Inflammatory macrophage (primary cell): ENCODE measurements around the gene THOC2.
"Not testable (repeated sequence)": the region's sequence is repeated elsewhere in the genome, so short reads cannot be mapped to it uniquely, and the experiment has no call there.

Experiments used
- DNase-seq, 2 donors: peaks; one replicate each; pipeline ENCODE4 v3.0.0-alpha.2; 2020 to 2022

Gene THOC2

GRCh38 chrX:123665197-123665596 lies 67.7 kb downstream of the THOC2 start:
- DNase-seq: no peak

DNA sequence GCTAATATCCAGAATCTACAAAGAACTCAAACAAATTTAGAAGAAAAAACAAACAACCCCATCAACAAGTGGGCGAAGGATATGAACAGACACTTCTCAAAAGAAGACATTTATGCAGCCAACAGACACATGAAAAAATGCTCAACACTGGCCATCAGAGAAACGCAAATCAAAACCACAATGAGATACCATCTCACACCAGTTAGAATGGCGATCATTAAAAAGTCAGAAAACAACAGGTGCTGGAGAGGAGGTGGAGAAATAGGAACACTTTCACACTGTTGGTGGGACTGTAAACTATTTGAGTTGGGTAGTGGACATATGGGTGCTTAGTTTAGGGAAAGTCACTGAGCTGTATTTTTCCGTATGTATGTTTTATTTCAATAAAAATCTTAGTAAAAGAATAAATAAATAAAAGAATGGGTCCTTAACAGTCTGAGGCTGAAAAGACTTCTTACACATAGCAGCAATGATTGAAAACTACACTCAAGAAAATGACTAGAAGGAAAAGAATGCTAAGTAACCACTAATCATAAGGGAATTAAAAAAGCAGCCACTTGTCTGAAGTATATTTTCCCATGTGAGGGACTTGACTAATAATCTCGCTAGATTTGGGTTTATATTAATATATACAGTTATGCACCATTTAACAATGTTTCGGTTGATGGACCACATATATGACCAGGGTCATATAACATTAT lies 68.2 kb downstream of the THOC2 start:
- not testable (repeated sequence) for DNase-seq

DNA sequence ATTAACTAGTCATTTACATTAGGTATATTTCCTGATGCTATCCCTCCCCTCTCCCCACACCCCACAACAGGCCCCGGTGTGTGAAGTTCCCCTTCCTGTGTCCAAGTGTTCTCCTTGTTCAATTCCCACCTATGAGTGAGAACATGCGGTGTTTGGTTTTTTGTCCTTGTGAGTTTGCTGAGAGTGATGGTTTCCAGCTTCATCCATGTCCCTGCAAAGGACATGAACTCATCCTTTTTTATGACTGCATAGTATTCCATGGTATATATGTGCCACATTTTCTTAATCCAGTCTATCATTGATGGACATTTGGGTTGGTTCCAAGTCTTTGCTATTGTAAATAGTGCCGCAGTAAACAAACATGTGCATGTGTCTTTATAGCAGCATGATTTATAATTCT lies 69.1 kb downstream of the THOC2 start:
- not testable (repeated sequence) for DNase-seq

- not testable (repeated sequence) for DNase-seq
Observed at GRCh38 chrX:123656507-123656906, 76.3 kb downstream of the THOC2 start.

DNA sequence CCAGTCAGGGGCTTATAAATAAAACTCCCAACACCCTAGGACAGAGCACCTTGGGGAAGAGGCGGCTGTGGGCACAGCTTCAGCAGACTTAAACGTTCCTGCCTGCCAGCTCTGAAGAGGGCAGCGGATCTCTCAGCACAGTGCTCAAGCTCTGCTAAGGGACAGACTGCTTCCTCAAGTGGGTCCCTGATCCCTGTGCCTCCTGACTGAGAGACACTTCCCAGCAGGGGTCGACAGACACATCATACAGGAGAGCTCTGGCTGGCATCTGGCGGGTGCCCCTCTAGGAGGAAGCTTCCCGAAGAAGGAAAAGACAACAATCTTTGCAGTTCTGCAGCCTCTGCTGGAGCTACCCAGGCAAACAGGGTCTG lies 84.1 kb downstream of the THOC2 start:
- not testable (repeated sequence) for DNase-seq

- DNase-seq: no peak
Observed at GRCh38 chrX:123648028-123648810, 84.6 kb downstream of the THOC2 start.

- no peak for DNase-seq
Observed at GRCh38 chrX:123647244-123647643, 85.6 kb downstream of the THOC2 start.

GRCh38 chrX:123629502-123629901 lies 103.3 kb downstream of the THOC2 start:
- DNase-seq: no peak

DNA sequence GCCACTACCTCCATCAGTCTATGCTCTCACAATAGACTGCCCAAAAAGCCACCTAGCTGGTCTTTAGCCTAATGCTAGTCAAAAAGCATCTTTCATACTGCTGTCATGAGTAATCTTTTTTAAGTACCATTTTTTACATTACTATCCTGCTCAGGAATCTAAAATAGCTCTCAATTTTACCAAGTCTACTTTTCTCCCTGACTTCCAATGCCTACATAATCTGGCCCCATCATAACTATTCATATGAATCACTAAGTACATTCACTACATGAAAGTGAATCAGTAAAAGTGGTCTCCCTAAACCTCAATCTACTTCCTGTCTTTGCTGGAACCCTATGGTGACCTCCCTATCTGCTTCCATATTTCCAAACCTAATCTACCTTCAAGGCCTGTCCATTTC lies 105.9 kb downstream of the THOC2 start:
- DNase-seq: no peak

DNA sequence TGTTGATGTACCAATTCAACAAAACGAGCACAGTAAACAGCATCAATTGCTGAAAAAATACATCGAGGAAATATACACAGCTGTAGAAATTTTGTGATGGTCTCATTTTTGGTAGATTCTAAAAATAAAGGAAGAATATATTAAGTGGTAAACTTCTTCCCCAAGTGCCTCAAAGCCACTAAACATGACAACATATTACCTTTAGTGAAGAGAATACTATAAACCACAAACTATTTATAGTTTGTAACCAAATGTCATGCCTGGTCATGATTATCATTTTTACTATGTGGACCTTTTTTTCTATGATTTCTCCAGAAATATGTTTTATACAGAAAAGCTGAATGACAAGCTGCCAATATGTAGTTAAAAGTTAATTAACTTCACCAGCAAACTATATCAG lies 106.9 kb downstream of the THOC2 start:
- no peak for DNase-seq

GRCh38 chrX:123625477-123625876 lies 107.4 kb downstream of the THOC2 start:
- DNase-seq: no peak

GRCh38 chrX:123617007-123617406 lies 115.8 kb downstream of the THOC2 start:
- no peak for DNase-seq

- no peak for DNase-seq
Observed at GRCh38 chrX:123610915-123611314, 121.9 kb downstream of the THOC2 start.

GRCh38 chrX:123607806-123608205 lies 125.0 kb downstream of the THOC2 start:
- DNase-seq: no peak

GRCh38 chrX:123607270-123607669 lies 125.6 kb downstream of the THOC2 start:
- no peak for DNase-seq

DNA sequence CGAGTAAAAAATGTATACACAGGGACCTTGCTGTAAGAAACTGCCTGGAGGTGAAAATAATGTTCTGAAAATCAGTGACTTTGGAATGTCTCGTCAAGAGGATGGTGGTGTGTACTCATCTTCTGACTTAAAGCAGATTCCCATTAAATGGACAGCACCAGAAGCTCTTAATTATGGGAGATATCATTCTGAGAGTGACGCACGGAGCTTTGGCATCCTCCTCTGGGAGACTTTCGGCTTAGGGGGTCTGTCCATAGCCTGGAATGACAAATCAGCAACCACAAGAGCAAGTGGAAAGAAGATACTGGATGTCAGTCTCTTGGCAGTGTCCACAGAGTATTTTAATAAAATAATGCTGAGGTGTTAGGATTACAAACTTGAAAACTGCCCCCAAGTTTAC lies 129.4 kb downstream of the THOC2 start:
- DNase-seq: no peak

GRCh38 chrX:123601437-123601836 lies 131.4 kb downstream of the THOC2 start:
- no peak for DNase-seq

DNA sequence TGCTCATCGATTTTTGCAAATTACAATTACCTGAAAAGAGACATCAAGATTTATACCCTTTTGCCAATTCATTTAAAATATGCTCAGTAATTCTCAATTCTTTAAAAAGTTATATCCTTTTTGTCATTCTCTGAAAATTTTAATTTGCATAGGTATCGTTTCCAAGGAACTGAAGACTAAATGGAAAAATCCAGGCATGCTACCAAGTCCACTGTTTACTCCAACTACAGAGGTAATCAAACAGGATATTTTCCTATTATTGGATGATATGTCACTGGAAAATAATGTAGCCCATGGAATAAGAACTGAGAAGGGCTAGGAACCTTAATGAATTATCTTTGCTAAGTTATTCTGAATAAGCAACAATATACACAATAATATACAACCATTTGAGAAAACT lies 132.7 kb downstream of the THOC2 start:
- no peak for DNase-seq

DNA sequence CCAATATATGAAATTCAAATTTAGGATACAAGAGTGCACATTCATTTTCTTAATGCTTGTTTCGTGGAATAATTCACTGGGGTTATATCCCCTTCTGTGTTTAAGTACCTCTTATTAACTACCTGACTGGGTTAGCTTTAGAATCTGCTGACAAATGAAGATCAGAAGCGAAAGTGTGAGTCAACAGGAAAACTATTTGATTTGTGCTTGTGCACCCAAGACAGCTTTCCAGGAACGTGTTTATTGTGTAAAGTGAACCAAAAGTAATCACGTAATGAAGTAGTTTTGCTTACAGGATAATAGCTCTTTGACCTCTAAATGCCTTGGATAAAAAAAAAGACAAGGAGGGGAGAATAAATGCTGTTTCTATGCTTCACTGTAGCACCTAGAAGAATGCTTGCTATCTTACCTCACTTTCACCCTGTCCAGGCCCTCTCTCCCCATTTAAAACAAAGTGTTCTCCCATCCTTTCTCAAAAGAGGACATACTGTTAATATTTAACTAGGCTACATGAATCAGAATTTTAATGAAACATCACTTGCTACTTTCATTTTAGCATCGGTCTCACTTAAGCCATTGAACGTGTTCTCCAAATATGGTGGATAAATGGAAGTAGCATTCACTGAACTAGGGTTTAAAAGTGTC lies 141.9 kb downstream of the THOC2 start:
- DNase-seq: no peak

GRCh38 chrX:123588723-123589122 lies 144.1 kb downstream of the THOC2 start:
- no peak for DNase-seq

DNA sequence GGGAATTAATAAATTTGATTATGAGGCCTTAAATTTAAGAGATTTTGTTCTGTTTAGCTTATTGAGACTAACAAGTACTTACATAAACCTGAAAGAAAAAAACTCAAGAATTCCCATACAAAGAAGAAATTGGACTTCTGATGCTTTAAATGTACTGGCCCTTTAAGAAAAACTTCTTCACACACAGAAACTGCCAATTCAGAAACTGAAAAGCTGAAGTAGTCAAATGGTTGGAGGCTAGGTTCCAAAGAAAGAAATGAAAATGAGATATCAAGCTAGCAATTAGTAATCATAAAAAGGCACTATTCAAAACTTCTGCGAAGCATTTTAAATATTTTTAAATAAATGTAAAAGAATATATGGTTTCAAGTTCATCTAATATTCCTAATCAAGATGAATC lies 151.3 kb downstream of the THOC2 start:
- no peak for DNase-seq

DNA sequence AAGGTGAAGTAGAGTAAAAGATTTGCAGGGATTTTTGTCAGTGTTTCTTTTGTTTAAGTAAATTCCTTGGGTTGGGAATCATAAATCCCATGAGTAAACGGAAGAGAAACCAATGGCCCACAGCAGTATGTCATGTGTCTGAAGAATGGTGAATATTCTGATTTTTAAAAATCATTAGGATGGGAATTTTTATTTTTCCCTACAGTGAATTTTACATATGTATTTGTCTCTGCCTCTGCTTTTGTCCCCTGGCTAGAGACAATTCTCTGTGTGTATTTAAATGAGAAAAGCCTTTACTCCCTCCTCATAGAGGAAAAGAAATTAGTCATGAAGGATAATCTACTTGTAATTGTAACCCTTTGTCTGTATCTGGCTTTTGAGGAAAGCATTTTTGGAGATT lies 152.1 kb downstream of the THOC2 start:
- DNase-seq: no peak

DNA sequence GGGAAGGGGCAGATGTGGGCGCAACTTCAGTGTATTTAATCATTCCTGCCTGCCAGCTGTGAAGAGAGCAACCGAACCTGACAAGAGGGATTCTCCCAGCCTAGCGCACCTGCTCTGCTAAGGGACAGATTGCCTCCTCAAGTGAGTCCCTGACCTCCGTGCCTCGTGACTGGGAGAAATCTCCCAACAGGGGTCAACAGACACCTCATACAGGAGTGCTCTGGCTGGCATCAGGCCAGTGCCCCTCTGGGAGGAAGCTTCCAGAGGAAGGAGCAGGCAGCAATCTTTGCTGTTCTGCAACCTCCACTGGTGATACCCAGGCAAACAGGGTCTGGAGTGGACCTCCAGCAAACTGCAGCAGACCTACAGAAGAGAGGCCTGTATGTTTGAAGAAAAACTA lies 158.8 kb downstream of the THOC2 start:
- not testable (repeated sequence) for DNase-seq
